Kidney (tissue), 14 donors: ENCODE measurements around the gene SEMA6A. TPM values are rescaled to one million over a fixed set of nuclear protein-coding genes. Genes with fewer than 3 reads are reported as not detected.

Experiments
- DNase-seq, 5 donors: peaks; one replicate each; pipeline ENCODE4 v3.0.0-alpha.2; 2013 to 2020
- FAIRE-seq: peaks from 2 replicates; lab custom pipeline; 2012; peaks lifted over from hg19 to GRCh38; lab: Jason Lieb, UNC
- H3K27ac ChIP-seq, 2 donors: one replicate each; pipeline ENCODE4 v1.7.0; 2013; ENCODE audit warnings: low read depth in 2 of 2, low read length in 2 of 2, inconsistent platforms in 1 of 2
- H3K27me3 ChIP-seq: one replicate; pipeline ENCODE4 v1.7.1; 2013; ENCODE audit warnings: low read length, inconsistent platforms; ENCODE audit not compliant: control insufficient read depth, insufficient read depth
- H3K36me3 ChIP-seq, 3 donors: one replicate each; pipeline versions ENCODE4 v1.7.0 to v1.7.1; 2013; ENCODE audit warnings: low read length in 3 of 3, control low read depth in 1 of 3, inconsistent platforms in 1 of 3; ENCODE audit not compliant: insufficient read depth in 3 of 3, control insufficient read depth in 2 of 3
- H3K4me1 ChIP-seq, 3 donors: one replicate each; pipeline versions ENCODE4 v1.7.0 to v1.7.1; 2013; ENCODE audit warnings: low read length in 3 of 3, inconsistent platforms in 1 of 3, low read depth in 1 of 3; ENCODE audit not compliant: control insufficient read depth in 2 of 3, insufficient read depth in 2 of 3
- H3K4me3 ChIP-seq, 3 donors: one replicate each; pipeline versions ENCODE4 v1.7.0 to v1.8.1; 2013; ENCODE audit warnings: low read length in 3 of 3, control low read depth in 1 of 3, inconsistent platforms in 1 of 3
- H3K9ac ChIP-seq, 3 donors: one replicate each; pipeline versions ENCODE4 v1.7.0 to v1.7.1; 2013; ENCODE audit warnings: low read length in 3 of 3, control low read depth in 1 of 3, inconsistent platforms in 1 of 3
- H3K9me3 ChIP-seq, 3 donors: one replicate each; pipeline versions ENCODE4 v1.7.0 to v1.7.1; 2013; ENCODE audit warnings: low read length in 3 of 3, control low read depth in 1 of 3, inconsistent platforms in 1 of 3; ENCODE audit not compliant: control insufficient read depth in 2 of 3, insufficient read depth in 1 of 3
- intact Hi-C: fragments of 100-400 bp; cut with DNase I; formaldehyde crosslinking; loops from one replicate; pipeline ENCODE4 v1.11.1; 2022
- polyA plus RNA-seq: library from polyadenylated mRNA; stranded (reverse); fragments of 350-450 nt; fragmentation: Illumina TruSeq; extraction: RNeasy Lipid Tissue Mini Kit (QIAGEN cat#74804); gene quantifications from one replicate; pipeline ENCODE4 v1.2.3, GENCODE V29; 2014; ENCODE audit warnings: low read depth, low replicate concordance; ENCODE audit not compliant: insufficient read depth
- total RNA-seq: library from RNA; stranded (reverse); fragmentation: NEBNext Ultra II Directional; extraction: Animal tissue kit (Norgen Biotek cat#: 25700); gene quantifications from one replicate; pipeline ENCODE4 v1.2.1, GENCODE V29; 2021
- TF ChIP-seq, protein P1 (sequence below): IDR thresholded peaks from 3 replicates; pipeline ENCODE4 v1.5.1; 2012; ENCODE audit warnings: mild to moderate bottlenecking, moderate library complexity, borderline replicate concordance; ENCODE audit not compliant: insufficient read depth; ENCODE audit errors: extremely low read depth
- donor health status: control.
- donor health status: control.
- donor health status: control.
- donor health status: control.
- donor health status: control.
- donor health status: DM: yes; HTN: yes; CAD: no.
- donor health status: Normal renal cell carcinoma (clear cell type).

The SEMA6A gene
- total and polyA plus RNA-seq, 2 donors from 2014 or later = 4.0 to 51.6 TPM

DNA sequence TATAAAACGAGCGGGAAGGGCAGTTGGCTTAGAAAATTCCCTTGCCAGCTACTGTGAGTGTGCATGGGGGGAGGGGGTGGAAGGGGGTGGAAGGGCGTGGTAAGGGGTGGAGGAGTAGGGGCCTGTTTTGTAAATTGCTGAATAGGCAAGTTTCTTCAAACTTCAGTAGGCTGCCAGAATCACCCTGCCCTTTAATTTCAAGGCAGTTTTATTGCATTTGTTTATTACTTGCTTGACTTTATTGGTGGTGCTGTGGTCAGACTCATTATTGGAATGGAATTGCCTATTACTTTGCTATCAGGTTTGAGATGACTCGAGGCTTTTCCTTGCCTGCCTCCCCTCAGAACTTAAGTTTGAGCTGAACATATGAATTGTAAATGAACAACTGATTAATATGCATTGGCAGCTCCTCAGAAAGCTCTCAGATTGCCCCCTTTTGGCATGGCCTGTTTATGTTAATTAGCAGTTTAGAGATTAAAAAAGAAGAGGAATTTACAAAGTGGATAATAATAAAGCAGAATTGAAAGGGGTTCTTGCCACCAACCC, 76.0 kb downstream of the SEMA6A start:
- FAIRE-seq (no peak), DNase-seq (peak in 3 of 5 donors; percentile 46 to 57 (median 52))
- Histone ChIP-seq H3K9me3 (no peaks in the 10 kb centered on the region), H3K27me3 (no peaks in the 10 kb centered on the region), H3K9ac (no peak overlapping the region), H3K4me3 (no peak overlapping the region), H3K4me1 (peaks cover 0 to 8% (median 0%) of the 10 kb centered on the region in 3 donors), H3K27ac (no peak overlapping the region), H3K36me3 (peaks cover 2 to 6% (median 2%) of the 10 kb centered on the region in 3 donors)
- intact Hi-C loops = no loop called here
- TF ChIP-seq, protein P1, sequence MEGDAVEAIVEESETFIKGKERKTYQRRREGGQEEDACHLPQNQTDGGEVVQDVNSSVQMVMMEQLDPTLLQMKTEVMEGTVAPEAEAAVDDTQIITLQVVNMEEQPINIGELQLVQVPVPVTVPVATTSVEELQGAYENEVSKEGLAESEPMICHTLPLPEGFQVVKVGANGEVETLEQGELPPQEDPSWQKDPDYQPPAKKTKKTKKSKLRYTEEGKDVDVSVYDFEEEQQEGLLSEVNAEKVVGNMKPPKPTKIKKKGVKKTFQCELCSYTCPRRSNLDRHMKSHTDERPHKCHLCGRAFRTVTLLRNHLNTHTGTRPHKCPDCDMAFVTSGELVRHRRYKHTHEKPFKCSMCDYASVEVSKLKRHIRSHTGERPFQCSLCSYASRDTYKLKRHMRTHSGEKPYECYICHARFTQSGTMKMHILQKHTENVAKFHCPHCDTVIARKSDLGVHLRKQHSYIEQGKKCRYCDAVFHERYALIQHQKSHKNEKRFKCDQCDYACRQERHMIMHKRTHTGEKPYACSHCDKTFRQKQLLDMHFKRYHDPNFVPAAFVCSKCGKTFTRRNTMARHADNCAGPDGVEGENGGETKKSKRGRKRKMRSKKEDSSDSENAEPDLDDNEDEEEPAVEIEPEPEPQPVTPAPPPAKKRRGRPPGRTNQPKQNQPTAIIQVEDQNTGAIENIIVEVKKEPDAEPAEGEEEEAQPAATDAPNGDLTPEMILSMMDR = no peak

DNA sequence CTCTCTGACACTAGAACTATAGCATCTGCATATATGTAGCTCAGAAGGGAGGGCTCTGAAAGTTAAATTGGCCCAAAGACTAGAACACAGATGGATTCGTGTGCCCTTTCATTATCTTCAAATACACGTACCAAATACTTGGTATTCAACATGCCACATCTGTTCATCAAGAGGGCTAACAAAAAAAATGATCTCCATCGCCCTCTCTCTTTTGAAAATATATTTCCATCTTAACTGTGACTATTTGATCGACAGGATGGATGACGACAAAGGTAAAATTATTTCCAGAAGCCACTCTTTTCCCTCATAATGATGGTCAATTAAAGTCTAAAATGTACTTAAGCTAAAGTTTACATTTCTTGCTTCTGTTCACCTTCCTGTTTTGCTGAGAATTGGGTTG, 77.0 kb downstream of the SEMA6A start:
- FAIRE-seq (no peak), DNase-seq (no peak)
- TF ChIP-seq, protein P1 = no peak
- H3K27me3 ChIP-seq = no peaks in the 10 kb centered on the region
- H3K4me1 ChIP-seq = peaks cover 0 to 8% (median 0%) of the 10 kb centered on the region in 3 donors
- H3K9me3 ChIP-seq = no peaks in the 10 kb centered on the region
- H3K4me3 ChIP-seq = no peak overlapping the region
- H3K9ac ChIP-seq = no peak overlapping the region
- H3K27ac ChIP-seq = no peak overlapping the region
- peaks cover 2 to 3% (median 2%) of the 10 kb centered on the region in 3 donors for H3K36me3 ChIP-seq
- intact Hi-C loops = no loop called here

DNA sequence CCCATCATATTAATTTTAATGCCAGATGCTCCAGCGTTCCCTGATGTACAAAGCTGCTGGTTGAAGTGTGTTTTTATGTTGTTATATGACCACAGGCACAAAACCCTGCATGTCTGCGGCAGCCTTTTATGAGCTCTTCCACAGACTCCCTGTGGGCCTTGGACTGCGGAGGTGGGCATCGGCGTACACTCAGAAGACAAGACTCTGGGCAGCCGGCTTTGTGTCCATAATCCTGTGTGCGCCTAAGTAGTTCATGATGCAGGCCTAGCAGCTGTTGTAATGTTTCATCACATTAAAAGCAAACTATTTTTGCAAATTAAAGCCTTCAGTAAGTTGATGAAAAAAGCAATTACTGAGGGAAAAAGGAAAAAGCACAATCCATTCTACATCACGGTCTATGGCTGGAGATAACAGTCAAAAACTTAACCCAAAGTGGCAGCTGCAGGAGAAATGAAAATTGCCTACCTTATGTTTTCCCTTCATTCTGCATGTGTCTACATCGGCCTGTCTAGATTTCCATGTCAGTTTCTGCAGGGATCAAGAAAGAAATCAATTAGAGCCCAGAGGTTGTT, 78.8 kb downstream of the SEMA6A start:
- FAIRE-seq (no peak), DNase-seq (no peak)
- Histone ChIP-seq H3K4me3 (no peak overlapping the region), H3K36me3 (peaks cover 2 to 4% (median 3%) of the 10 kb centered on the region in 3 donors), H3K4me1 (peaks cover 0 to 8% (median 0%) of the 10 kb centered on the region in 3 donors), H3K27me3 (no peaks in the 10 kb centered on the region), H3K9ac (no peak overlapping the region), H3K27ac (no peak overlapping the region), H3K9me3 (no peaks in the 10 kb centered on the region)
- TF ChIP-seq, protein P1 = no peak
- intact Hi-C loops = no loop called here
